Bronchial epithelial cell (primary cell): ENCODE results near the gene AEBP2. TPM values are rescaled to one million over a fixed set of nuclear protein-coding genes. Genes with fewer than 3 reads are reported as not detected.
"Not testable (repeated sequence)": the region's sequence is repeated elsewhere in the genome, so short reads cannot be mapped to it uniquely, and the experiment has no call there.

Experiments
- DNase-seq: peaks from one replicate; pipeline ENCODE4 v3.0.0-alpha.2; 2010; ENCODE audit warnings: low read depth
- FAIRE-seq: peaks from 2 replicates; lab custom pipeline; 2011; peaks lifted over from hg19 to GRCh38; lab: Jason Lieb, UNC
- H3K27me3 ChIP-seq: 2 replicates; pipeline ENCODE4 v1.5.1; 2011; ENCODE audit warnings: low read length; ENCODE audit not compliant: control insufficient read depth, insufficient read depth
- H3K36me3 ChIP-seq: 2 replicates; pipeline ENCODE4 v1.5.1; 2011; ENCODE audit warnings: low read length; ENCODE audit not compliant: control insufficient read depth, insufficient read depth
- H3K4me3 ChIP-seq: 2 replicates; pipeline ENCODE4 v1.5.1; 2011; ENCODE audit warnings: mild to moderate bottlenecking, low read depth, low read length, control low read depth
- CTCF ChIP-seq: IDR thresholded peaks from 2 replicates; pipeline ENCODE4 v1.5.1; 2011; ENCODE audit warnings: mild to moderate bottlenecking, moderate library complexity, low read length, control low read depth, inconsistent platforms; ENCODE audit not compliant: insufficient read depth, severe bottlenecking
- total RNA-seq: library from RNA; depleted of rRNA; stranded (reverse); fragments of >200 nt; gene quantifications from 2 replicates; pipeline ENCODE4 v1.2.1, GENCODE V29; 2014

AEBP2 gene
- total RNA-seq = 12.6 and 18.2 TPM in 2 replicates

GRCh38 chr12:19439059-19440018, at the start of gene AEBP2:
TSS of gene AEBP2 (plus strand) at chr12:19439492. CDS start at chr12:19439700, 208 bp downstream.
- no peak for TF ChIP-seq CTCF
- FAIRE-seq (no peak), DNase-seq (peak; percentile 83)

GRCh38 chr12:19390051-19390598, 49.2 kb upstream of the AEBP2 start:
- Histone ChIP-seq H3K27me3 (no peaks in the 10 kb centered on the region), H3K4me3 (no peak overlapping the region), H3K36me3 (no peaks in the 10 kb centered on the region)
- peak; percentile 19 for DNase-seq
- no peak for TF ChIP-seq CTCF
- FAIRE-seq = no peak

More at GRCh38 chr12:19439059-19440018, at the start of gene AEBP2:
- Histone ChIP-seq H3K4me3 (peak within 1 kb of the TSS; percentile 98), H3K36me3 (no peaks in the 10 kb centered on the region), H3K27me3 (no peaks in the 10 kb centered on the region)

GRCh38 chr12:19392644-19393043, 46.6 kb upstream of the AEBP2 start:
- H3K27me3 ChIP-seq, DNase-seq, H3K4me3 ChIP-seq, FAIRE-seq, H3K36me3 ChIP-seq: not testable (repeated sequence)

DNA sequence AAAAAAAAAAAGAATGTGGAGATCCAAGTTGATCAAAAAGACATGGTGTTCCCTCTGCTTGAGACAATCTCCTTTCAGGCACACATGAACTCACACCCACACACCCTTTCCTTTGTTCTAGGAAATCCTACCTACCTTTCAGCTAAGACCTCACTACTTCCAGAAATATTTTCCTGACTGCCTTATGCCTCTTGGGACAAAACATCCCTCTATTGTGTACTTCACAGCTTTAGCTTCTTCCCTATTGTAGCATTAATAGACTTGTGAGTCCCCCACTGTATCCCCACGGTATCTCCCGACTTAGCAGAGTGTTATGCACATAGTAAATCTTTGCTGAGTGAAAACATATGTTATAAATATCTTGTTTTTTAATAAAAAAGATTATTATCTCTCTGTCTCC, 44.9 kb upstream of the AEBP2 start:
- no peaks in the 10 kb centered on the region for H3K27me3 ChIP-seq
- H3K36me3 ChIP-seq = no peaks in the 10 kb centered on the region
- no peak for TF ChIP-seq CTCF
- DNase-seq = no peak
- H3K4me3 ChIP-seq = no peak overlapping the region
- no peak for FAIRE-seq

- Histone ChIP-seq H3K27me3 (no peaks in the 10 kb centered on the region), H3K4me3 (no peak overlapping the region), H3K36me3 (no peaks in the 10 kb centered on the region)
- DNase-seq = peak; percentile 98
- FAIRE-seq = no peak
- no peak for TF ChIP-seq CTCF
These were observed 41.8 kb upstream of the AEBP2 start for GRCh38 chr12:19397534-19397933.
